Cardiac muscle cell (in vitro differentiated cells and primary cell): ENCODE measurements around the gene MEA1. TPM values are rescaled to one million over a fixed set of nuclear protein-coding genes. Genes with fewer than 3 reads are reported as not detected.

Source experiments
- DNase-seq, 2 donors: peaks; one replicate each; pipeline versions ENCODE4 v3.0.0 to v3.0.0-alpha.2; 2010 to 2017; ENCODE audit warnings: low read depth in 1 of 2, low spot score in 1 of 2
- H3K27ac ChIP-seq: fragments of 200-600 bp; sonication (generic); 2 replicates; pipeline ENCODE4 v1.5.1; 2016
- H3K27me3 ChIP-seq: fragments of 200-600 bp; sonication (generic); 2 replicates; pipeline ENCODE4 v1.6.0; 2016; ENCODE audit warnings: control low read depth
- H3K36me3 ChIP-seq: fragments of 200-600 bp; sonication (generic); 2 replicates; pipeline ENCODE4 v1.5.1; 2016; ENCODE audit warnings: control low read depth
- H3K4me1 ChIP-seq: fragments of 200-600 bp; sonication (generic); 2 replicates; pipeline ENCODE4 v1.8.1; 2017; ENCODE audit warnings: low read depth, mild to moderate bottlenecking, mixed run types
- H3K4me3 ChIP-seq: fragments of 200-600 bp; sonication (generic); 2 replicates; pipeline ENCODE4 v1.5.1; 2016; ENCODE audit warnings: mild to moderate bottlenecking
- H3K9me3 ChIP-seq: fragments of 200-600 bp; sonication (generic); 2 replicates; pipeline ENCODE4 v1.5.1; 2017; ENCODE audit warnings: low read depth, mild to moderate bottlenecking, control low read depth
- CTCF ChIP-seq: IDR thresholded peaks from 2 replicates; pipeline ENCODE4 v1.5.1; 2012; ENCODE audit warnings: low read depth, mild to moderate bottlenecking, low read length
- polyA plus RNA-seq: library from polyadenylated mRNA; unstranded; fragments of >200 nt; fragmentation: Nextera tagmentation; extraction: Ambion mirVana; gene quantifications from 2 replicates; pipeline ENCODE4 v1.2.1, GENCODE V29; 2016
- total RNA-seq: library from RNA; depleted of rRNA; stranded (reverse); fragments of >200 nt; gene quantifications from 2 replicates; pipeline ENCODE4 v1.2.3, GENCODE V29; 2016

MEA1 gene
- total and polyA plus RNA-seq, 2 experiments from 2014 or later = 98.8 to 227 TPM

- Histone ChIP-seq H3K9me3 (no peaks in the 10 kb centered on the region), H3K27me3 (no peaks in the 10 kb centered on the region), H3K4me1 (peaks cover 30% of the 10 kb centered on the region), H3K27ac (peak overlapping the region; percentile 87), H3K4me3 (no peak overlapping the region), H3K36me3 (peaks cover 29% of the 10 kb centered on the region)
- no peak for DNase-seq
- TF ChIP-seq CTCF = no peak
These were observed 6.4 kb upstream of the MEA1 start for GRCh38 chr6:43020052-43020705.

- H3K36me3 ChIP-seq = peaks cover 26% of the 10 kb centered on the region
- no peak for TF ChIP-seq CTCF
These were observed 5.4 kb upstream of the MEA1 start for GRCh38 chr6:43019152-43019551.

GRCh38 chr6:43016943-43017334, 3.2 kb upstream of the MEA1 start:
- Histone ChIP-seq H3K4me3 (peak overlapping the region; percentile 69), H3K4me1 (peaks cover 36% of the 10 kb centered on the region), H3K36me3 (peaks cover 26% of the 10 kb centered on the region)

More at GRCh38 chr6:43019152-43019551, 5.4 kb upstream of the MEA1 start:
- Histone ChIP-seq H3K4me3 (no peak overlapping the region), H3K4me1 (peaks cover 31% of the 10 kb centered on the region), H3K27ac (peak overlapping the region; percentile 87), H3K27me3 (no peaks in the 10 kb centered on the region), H3K9me3 (no peaks in the 10 kb centered on the region)
- no peak for DNase-seq

GRCh38 chr6:43016176-43016942, 2.6 kb upstream of the MEA1 start:
- peak overlapping the region; percentile 96 for H3K27ac ChIP-seq
- H3K9me3 ChIP-seq = no peaks in the 10 kb centered on the region

More at GRCh38 chr6:43016943-43017334, 3.2 kb upstream of the MEA1 start:
- peak overlapping the region; percentile 96 for H3K27ac ChIP-seq
- H3K27me3 ChIP-seq = no peaks in the 10 kb centered on the region
- no peaks in the 10 kb centered on the region for H3K9me3 ChIP-seq
- TF ChIP-seq CTCF = no peak
- DNase-seq = no peak

GRCh38 chr6:43014434-43014909, 726 bp upstream of the MEA1 start:
- H3K4me1 ChIP-seq = peaks cover 33% of the 10 kb centered on the region
- no peaks in the 10 kb centered on the region for H3K27me3 ChIP-seq
- TF ChIP-seq CTCF = no peak
- peaks cover 24% of the 10 kb centered on the region for H3K36me3 ChIP-seq
- H3K27ac ChIP-seq = peak overlapping the region; percentile 96
- H3K9me3 ChIP-seq = no peaks in the 10 kb centered on the region
- peak; percentile 21 to 40 for DNase-seq
- peak overlapping the region; percentile 69 for H3K4me3 ChIP-seq

More at GRCh38 chr6:43016176-43016942, 2.6 kb upstream of the MEA1 start:
- peaks cover 29% of the 10 kb centered on the region for H3K36me3 ChIP-seq
- peak overlapping the region; percentile 69 for H3K4me3 ChIP-seq
- DNase-seq = peak in 1 of 2 donors; percentile 74
- H3K27me3 ChIP-seq = no peaks in the 10 kb centered on the region
- peaks cover 36% of the 10 kb centered on the region for H3K4me1 ChIP-seq
- TF ChIP-seq CTCF = no peak
